Measurements from ENCODE around the gene BRSK2.

- no peak for TF ChIP-seq CTCF (IDR thresholded peaks at IDR 0.05)
- no peak for TF ChIP-seq POLR2A (IDR thresholded peaks at IDR 0.05)
- TF ChIP-seq POLR2AphosphoS5 (IDR thresholded peaks at IDR 0.05): no peak
- TF ChIP-seq EP300 (IDR thresholded peaks at IDR 0.05): no peak
Observed at GRCh38 chr11:1460396-1460985, 70.8 kb downstream of the BRSK2 start.
